ENCODE data around the gene EIF3B. TPM values are rescaled to one million over a fixed set of nuclear protein-coding genes. Genes with fewer than 3 reads are reported as not detected.
"Not testable (repeated sequence)": the region's sequence is repeated elsewhere in the genome, so short reads cannot be mapped to it uniquely, and the experiment has no call there.

The EIF3B gene
- polyA plus RNA-seq, 1 experiment, result 92.7 TPM

DNA sequence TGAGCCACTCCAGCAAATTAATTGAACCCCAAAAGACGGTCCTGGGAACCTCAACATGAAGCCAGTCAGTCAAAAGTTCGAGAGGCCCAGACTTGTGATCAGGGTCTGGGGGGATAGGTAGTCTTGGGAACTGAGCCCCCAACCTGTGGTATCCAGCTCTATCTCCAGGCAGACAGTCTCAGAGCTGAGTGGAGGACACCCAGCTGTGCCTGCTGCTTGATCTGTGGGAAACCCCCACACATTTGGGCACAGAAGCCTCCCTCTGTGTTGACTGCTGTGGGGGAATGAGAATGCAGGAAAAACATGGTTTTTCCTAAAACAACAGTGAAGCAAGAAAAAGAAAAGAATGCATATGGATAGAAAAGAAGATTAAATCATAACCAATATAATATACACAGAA lies 24.1 kb upstream of the EIF3B start:
- Histone ChIP-seq H3K27me3 (ENCODE audit: control insufficient read depth, insufficient read depth, low read length) (no peaks in the 10 kb centered on the region), H3K36me3 (ENCODE audit: control insufficient read depth, insufficient read depth, low read length) (no peaks in the 10 kb centered on the region), H3K4me3 (ENCODE audit: low read depth, low read length) (no peak overlapping the region)
- ChIA-PET POLR2A (no interaction called here), CTCF (interaction anchor here (0.6 kb wide), 1 partner anchor 72 kb away, joined by 4 read pairs; no protein-coding TSS in a partner anchor)
- DNase-seq (ENCODE audit: low read depth), result no peak
- TF ChIP-seq, protein P1, sequence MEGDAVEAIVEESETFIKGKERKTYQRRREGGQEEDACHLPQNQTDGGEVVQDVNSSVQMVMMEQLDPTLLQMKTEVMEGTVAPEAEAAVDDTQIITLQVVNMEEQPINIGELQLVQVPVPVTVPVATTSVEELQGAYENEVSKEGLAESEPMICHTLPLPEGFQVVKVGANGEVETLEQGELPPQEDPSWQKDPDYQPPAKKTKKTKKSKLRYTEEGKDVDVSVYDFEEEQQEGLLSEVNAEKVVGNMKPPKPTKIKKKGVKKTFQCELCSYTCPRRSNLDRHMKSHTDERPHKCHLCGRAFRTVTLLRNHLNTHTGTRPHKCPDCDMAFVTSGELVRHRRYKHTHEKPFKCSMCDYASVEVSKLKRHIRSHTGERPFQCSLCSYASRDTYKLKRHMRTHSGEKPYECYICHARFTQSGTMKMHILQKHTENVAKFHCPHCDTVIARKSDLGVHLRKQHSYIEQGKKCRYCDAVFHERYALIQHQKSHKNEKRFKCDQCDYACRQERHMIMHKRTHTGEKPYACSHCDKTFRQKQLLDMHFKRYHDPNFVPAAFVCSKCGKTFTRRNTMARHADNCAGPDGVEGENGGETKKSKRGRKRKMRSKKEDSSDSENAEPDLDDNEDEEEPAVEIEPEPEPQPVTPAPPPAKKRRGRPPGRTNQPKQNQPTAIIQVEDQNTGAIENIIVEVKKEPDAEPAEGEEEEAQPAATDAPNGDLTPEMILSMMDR (IDR thresholded peaks at IDR 0.05; ENCODE audit: insufficient read depth, low read depth, low read length), result no peak

DNA sequence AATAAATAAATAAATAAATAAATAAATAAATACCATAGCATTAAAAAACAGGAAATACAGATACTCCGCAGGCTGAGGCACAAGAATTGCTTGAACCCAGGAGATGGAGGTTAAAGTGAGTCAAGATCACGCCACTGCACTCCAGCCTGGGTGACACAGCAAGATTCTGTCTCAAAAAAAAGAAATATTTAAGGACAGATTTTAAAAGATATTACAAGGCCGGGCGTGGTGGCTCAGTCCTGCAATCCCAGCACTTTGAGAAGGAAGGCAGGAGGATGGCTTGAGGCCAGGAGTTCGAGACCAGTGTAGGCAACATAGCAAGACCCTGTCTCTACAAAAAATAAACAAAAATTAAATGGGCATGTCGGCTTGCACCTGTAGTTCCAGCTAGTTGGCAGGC lies 22.9 kb upstream of the EIF3B start:
- DNase-seq (ENCODE audit: low read depth), result no peak
- Histone ChIP-seq H3K4me3 (ENCODE audit: low read depth, low read length) (no peak overlapping the region), H3K27me3 (ENCODE audit: control insufficient read depth, insufficient read depth, low read length) (no peaks in the 10 kb centered on the region), H3K36me3 (ENCODE audit: control insufficient read depth, insufficient read depth, low read length) (no peaks in the 10 kb centered on the region)
- ChIA-PET POLR2A (no interaction called here), CTCF (interaction anchor here (2.7 kb wide), 1 partner anchor 16 kb away, joined by 11 read pairs; no protein-coding TSS in a partner anchor)
- TF ChIP-seq, protein P1 (IDR thresholded peaks at IDR 0.05; ENCODE audit: insufficient read depth, low read depth, low read length), result no peak

DNA sequence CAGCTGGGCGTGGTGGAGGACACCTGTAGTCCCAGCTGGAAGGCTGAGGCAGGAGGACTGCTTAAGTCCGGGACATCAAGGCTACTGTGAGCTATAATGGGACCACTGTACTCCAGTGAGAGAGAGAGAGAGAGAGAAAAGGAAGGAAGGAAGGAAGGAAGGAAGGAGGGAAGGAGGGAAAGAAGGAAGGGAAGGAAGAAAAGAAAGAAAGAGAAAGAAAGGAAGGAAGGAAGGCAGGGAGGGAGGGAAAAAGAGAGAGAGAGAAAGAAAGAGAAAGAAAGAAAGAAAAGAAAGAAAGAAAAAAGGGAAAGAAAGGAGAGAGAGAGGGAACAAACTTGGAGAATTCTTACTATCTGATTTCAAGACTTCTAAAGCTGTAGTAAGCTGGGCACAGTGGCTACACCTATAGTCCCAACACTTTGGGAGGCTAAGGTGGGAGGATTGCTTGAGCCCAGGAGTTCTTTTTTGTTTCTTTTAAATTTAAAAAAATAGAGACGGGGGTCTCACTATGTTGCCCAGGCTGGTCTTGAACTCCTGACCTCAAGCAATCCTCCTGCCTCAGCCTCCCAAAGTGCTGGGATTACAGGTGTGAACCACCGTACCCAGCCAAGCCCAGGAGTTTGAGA lies 21.9 kb upstream of the EIF3B start:
- H3K4me3 ChIP-seq (ENCODE audit: low read depth, low read length); POLR2A ChIA-PET; H3K27me3 ChIP-seq (ENCODE audit: control insufficient read depth, insufficient read depth, low read length); H3K36me3 ChIP-seq (ENCODE audit: control insufficient read depth, insufficient read depth, low read length); DNase-seq (ENCODE audit: low read depth): not testable (repeated sequence)
- CTCF ChIA-PET, result interaction anchor here (2.7 kb wide), 1 partner anchor 15 kb away, joined by 11 read pairs; no protein-coding TSS in a partner anchor

DNA sequence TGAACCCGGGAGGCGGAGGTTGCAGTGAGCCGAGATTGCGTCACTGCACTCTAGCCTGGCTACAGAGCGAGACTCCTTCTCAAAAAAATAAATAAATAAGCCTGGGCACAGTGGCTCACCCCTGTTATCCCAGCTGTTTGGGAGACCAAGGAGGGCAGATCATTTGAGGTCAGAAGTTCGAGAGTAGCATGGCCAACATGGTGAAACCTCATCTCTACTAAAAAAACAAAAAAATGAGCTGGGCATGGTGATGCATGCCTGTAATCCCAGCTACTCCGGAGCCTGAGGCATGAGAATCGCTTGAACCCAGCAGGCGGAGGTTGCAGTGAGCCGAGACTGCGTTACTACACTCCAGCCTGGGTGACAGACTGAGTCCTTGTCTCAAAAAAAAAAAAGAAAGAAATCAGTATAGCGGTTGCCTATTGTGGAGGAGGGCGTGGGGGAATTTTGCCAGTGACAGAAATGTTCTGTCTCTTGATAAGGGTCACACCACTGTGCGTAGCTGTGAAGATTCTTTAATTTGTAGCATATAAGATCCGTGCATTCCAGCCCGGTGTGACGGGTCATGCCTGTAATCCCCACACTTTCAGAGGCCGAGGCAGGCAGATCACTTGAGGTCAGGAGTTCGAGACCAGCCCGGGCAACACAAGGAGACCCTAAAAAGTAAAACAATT lies 17.9 kb upstream of the EIF3B start:
- TF ChIP-seq, protein P1 (IDR thresholded peaks at IDR 0.05; ENCODE audit: insufficient read depth, low read depth, low read length), result no peak
- no peak overlapping the region for H3K4me3 ChIP-seq (ENCODE audit: low read depth, low read length)
- POLR2A ChIA-PET, result no interaction called here
- no peaks in the 10 kb centered on the region for H3K27me3 ChIP-seq (ENCODE audit: control insufficient read depth, insufficient read depth, low read length)
- no peak for DNase-seq (ENCODE audit: low read depth)
- CTCF ChIA-PET, result interaction anchor here (1.6 kb wide), 1 partner anchor 12 kb away, joined by 4 read pairs; no protein-coding TSS in a partner anchor
- no peaks in the 10 kb centered on the region for H3K36me3 ChIP-seq (ENCODE audit: control insufficient read depth, insufficient read depth, low read length)

DNA sequence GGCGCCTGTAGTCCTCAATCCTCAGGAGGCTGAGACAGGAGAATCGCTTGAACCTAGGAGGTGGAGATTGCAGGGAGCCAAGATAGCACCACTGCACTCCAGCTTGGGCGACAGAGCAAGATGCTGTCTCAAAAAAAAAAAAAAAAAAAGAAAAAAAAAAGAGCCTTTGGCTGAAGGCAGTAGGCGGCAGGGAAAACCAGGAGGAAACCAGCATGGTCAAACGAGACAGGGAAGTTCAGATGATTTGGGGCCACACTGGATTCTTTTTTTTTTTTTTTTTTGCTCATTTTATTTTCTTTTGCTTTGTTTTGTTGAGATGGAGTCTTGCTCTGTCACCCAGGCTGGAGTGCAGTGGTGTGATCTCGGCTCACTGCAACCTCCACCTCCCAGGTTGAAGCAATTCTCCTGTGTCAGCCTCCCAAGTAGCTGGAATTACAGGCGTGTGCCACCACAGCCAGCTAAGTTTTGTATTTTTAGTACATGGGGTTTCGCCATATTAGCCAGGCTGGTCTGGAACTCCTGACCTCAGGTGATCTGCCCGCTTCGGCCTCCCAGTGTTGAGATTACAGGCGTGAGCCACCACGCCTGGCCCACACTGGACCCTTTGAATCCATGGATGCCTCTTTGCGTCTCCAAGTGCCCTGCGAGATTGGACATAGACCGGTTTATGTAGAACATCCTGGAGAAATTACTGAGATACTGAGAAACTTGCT lies 7.1 kb upstream of the EIF3B start:
- H3K4me3 ChIP-seq (ENCODE audit: low read depth, low read length), result peak overlapping the region; percentile 5; the same call in 1 of the 2 replicates
- ChIA-PET POLR2A (interaction anchor here (1.0 kb wide), 1 partner anchor 99 kb away, joined by 3 read pairs; no protein-coding TSS in a partner anchor), CTCF (interaction anchor here (0.6 to 1.7 kb wide), 26 partner anchors 9 to 765 kb away, joined by 3 to 24 read pairs (median 4); partner anchors contain the start of genes MAD1L1, MRM2 and NUDT1)
- H3K27me3 ChIP-seq (ENCODE audit: control insufficient read depth, insufficient read depth, low read length); DNase-seq (ENCODE audit: low read depth); H3K36me3 ChIP-seq (ENCODE audit: control insufficient read depth, insufficient read depth, low read length): not testable (repeated sequence)

DNA sequence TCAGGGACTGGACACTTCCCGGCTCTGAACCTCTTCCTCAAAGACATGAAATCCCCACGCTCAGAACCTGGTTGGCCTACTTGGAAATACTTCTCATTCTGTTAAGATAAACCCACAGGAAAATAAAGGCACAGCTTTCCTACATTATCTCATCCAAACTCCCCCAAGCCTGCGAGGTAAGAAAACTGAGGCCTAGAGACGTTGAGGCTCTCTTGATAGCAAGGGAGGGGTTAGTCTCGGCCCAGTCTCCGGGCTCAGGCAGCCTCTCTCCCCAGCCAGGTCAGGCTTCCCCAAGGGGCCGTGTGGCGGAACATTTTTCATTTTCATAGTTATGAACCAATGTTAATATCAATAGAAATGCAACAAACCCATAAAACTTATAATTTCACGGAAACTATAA lies 4.6 kb upstream of the EIF3B start:
- POLR2A ChIA-PET, result no interaction called here
- Histone ChIP-seq H3K4me3 (ENCODE audit: low read depth, low read length) (no peak overlapping the region), H3K36me3 (ENCODE audit: control insufficient read depth, insufficient read depth, low read length) (no peaks in the 10 kb centered on the region), H3K27me3 (ENCODE audit: control insufficient read depth, insufficient read depth, low read length) (no peaks in the 10 kb centered on the region)
- TF ChIP-seq, protein P1 (IDR thresholded peaks at IDR 0.05; ENCODE audit: insufficient read depth, low read depth, low read length), result no peak
- CTCF ChIA-PET, result interaction anchor here (0.7 to 1.4 kb wide), 4 partner anchors 18 to 117 kb away, joined by 3 read pairs; partner anchors contain the start of gene MAD1L1
- no peak for DNase-seq (ENCODE audit: low read depth)
